NT2/D1 (cell line): ENCODE results near the gene SLC25A34.

Experiments
- SUZ12 ChIP-seq: IDR thresholded peaks from 2 replicates; pipeline ENCODE4 v1.6.1; 2011; ENCODE audit not compliant: insufficient read length, insufficient read depth; ENCODE audit errors: extremely low read depth
- ZNF274 ChIP-seq: IDR thresholded peaks from 2 replicates; pipeline ENCODE4 v1.6.1; 2011; ENCODE audit warnings: mild to moderate bottlenecking, low read depth, low read length

DNA sequence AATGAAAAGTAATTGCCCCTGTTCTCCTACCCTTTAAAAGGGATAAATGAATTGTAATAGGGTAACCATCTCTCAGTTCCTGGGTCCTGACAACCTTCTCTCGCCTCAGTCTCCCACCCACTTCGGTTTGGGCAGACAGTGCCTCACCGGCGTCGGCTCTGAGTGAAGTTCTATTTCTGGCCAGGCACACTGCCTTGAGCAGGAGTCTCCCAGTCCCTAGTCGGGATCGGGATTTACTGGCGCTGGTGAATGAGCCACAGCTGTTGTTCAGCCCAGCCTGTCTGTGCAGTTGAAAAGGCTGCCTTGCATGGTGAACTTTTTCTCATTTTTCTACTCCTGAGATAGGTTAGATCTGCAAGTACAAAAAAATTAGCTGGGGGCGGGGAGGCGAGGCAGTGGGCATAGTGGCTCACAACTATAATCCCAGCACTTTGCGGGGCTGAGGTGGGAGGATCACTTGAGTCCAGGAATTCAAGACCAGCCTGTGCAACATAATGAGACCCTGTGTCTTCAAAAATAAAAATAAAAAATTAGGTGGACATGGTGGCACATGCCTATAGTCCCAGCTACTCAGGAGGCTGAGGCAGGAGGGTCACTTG, 44.5 kb upstream of the SLC25A34 start:
- no peak for TF ChIP-seq ZNF274
- TF ChIP-seq SUZ12 = no peak
